ENCODE measurements around the gene LZTS2. TPM values are rescaled to one million over a fixed set of nuclear protein-coding genes. Genes with fewer than 3 reads are reported as not detected.

The LZTS2 gene
- total RNA-seq, 1 experiment from 2014 or later, result 93.0 TPM

DNA sequence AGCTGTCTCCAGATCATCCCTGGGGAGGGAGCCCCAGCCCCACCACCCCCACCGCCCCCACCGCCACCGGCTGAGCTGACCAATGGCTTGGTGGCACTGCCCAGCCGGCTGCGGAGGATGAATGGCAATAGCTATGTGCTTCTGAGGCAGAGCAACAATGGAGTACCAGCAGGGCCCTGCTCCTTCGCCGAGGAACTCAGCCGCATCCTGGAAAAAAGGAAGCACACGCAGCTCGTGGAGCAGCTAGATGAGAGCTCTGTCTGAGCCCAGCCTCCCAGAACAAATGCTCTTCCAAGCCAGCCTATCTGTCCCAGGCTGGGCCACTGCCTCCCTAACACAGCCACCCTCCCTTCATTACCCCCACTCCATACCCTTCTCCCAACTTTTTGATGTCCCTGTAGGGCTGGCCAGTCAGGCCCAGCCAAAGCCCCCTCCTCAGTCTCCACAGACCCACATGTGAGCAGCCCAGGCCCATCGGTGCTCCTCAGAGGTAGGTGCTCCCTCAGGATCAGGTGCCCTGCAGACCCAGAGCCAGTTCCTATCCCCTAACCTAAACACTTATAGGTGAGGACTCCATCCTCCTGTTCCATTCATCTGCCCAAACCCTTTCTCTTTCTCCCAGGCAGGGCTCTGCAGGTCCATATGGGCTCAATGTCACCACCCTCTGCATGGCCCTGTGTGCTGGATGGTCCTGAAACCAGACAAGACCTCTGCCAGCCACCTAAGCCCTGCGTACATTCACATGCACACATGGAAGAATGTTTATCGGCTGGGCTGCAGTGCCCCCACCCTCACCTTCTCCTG lies 15.5 kb upstream of the LZTS2 start:
- ChIA-PET RAD21 (ENCODE audit: low non-redundant PET in 1 of 2, low total read pairs in 2 of 2, uncharacterized antibody in 2 of 2, unreplicated experiment in 2 of 2) (interaction anchor here in 1 of 2 experiments (0.5 kb wide), 1 partner anchor 15 kb away, joined by 3 read pairs; the partner anchor contains the start of gene SEMA4G), CTCF (no interaction called here), POLR2A (no interaction called here)
- intact Hi-C loops (cut with micrococcal nuclease), result no loop called here
- Histone ChIP-seq H3K36me3 (ENCODE audit: control insufficient read depth in 1 of 2, insufficient read depth in 2 of 2, low read length in 2 of 2) (peaks cover 8 to 16% of the 10 kb centered on the region in 2 experiments; a peak in 3 of 4 replicates), H3K9me2 (ENCODE audit: insufficient read depth) (no peaks in the 10 kb centered on the region), H3K9me3 (ENCODE audit: control insufficient read depth in 1 of 2, insufficient read depth in 1 of 2, low read depth in 1 of 2, low read length in 2 of 2) (no peaks in the 10 kb centered on the region), H4K20me1 (ENCODE audit: insufficient read depth) (no peaks in the 10 kb centered on the region), H3K27ac (ENCODE audit: low read depth, low read length) (no peak overlapping the region), H3K4me1 (ENCODE audit: control insufficient read depth in 1 of 2, insufficient read depth in 2 of 2, low read length in 2 of 2) (peaks cover 10 to 23% of the 10 kb centered on the region in 2 experiments; a peak in 3 of 4 replicates), H3K79me2 (ENCODE audit: insufficient read depth, low read length) (peaks cover 37% of the 10 kb centered on the region), H3K4me3 (replicated peaks in 1 of 2; ENCODE audit: low read depth in 1 of 2, low read length in 2 of 2) (no peak overlapping the region), H3K27me3 (ENCODE audit: insufficient read depth, low read length) (no peaks in the 10 kb centered on the region), H3K4me2 (ENCODE audit: low read length) (no peak overlapping the region), H3K9ac (ENCODE audit: low read length) (no peak overlapping the region), H2AFZ (ENCODE audit: low read depth, low read length, poor library complexity, severe bottlenecking) (no peak overlapping the region)
- DNase-seq (ENCODE audit: low read depth, low spot score), result no peak
- no peak for ATAC-seq
- no TSS peak for BruUV-seq (replicated peaks)
- TF ChIP-seq POLR2AphosphoS5 (IDR thresholded peaks at IDR 0.05; ENCODE audit: low read depth, low read length), result peak; percentile 12; the same call in 1 of the 2 replicates
- TF ChIP-seq, protein P1, sequence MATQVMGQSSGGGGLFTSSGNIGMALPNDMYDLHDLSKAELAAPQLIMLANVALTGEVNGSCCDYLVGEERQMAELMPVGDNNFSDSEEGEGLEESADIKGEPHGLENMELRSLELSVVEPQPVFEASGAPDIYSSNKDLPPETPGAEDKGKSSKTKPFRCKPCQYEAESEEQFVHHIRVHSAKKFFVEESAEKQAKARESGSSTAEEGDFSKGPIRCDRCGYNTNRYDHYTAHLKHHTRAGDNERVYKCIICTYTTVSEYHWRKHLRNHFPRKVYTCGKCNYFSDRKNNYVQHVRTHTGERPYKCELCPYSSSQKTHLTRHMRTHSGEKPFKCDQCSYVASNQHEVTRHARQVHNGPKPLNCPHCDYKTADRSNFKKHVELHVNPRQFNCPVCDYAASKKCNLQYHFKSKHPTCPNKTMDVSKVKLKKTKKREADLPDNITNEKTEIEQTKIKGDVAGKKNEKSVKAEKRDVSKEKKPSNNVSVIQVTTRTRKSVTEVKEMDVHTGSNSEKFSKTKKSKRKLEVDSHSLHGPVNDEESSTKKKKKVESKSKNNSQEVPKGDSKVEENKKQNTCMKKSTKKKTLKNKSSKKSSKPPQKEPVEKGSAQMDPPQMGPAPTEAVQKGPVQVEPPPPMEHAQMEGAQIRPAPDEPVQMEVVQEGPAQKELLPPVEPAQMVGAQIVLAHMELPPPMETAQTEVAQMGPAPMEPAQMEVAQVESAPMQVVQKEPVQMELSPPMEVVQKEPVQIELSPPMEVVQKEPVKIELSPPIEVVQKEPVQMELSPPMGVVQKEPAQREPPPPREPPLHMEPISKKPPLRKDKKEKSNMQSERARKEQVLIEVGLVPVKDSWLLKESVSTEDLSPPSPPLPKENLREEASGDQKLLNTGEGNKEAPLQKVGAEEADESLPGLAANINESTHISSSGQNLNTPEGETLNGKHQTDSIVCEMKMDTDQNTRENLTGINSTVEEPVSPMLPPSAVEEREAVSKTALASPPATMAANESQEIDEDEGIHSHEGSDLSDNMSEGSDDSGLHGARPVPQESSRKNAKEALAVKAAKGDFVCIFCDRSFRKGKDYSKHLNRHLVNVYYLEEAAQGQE (IDR thresholded peaks at IDR 0.05; ENCODE audit: low read depth), result no peak
- no peak for TF ChIP-seq ZNF274 (IDR thresholded peaks at IDR 0.05; ENCODE audit: low read depth, low read length)
